NK-92 treated with Interleukin-12 subunit alpha and Interleukin-12 subunit beta, amount 100 ng/mL, for 24 hours (cell line): ENCODE data around the gene OPN1MW.
A peak's percentile ranks its signal among the peaks of the same experiment; 100 is the strongest.
"Not testable (repeated sequence)": the region's sequence is repeated elsewhere in the genome, so short reads cannot be mapped to it uniquely, and the experiment has no call there.

ENCODE experiments used
- DNase-seq: peaks from one replicate; lab custom pipeline; 2025; lab: John Stamatoyannopoulos, UW

The OPN1MW gene

DNA sequence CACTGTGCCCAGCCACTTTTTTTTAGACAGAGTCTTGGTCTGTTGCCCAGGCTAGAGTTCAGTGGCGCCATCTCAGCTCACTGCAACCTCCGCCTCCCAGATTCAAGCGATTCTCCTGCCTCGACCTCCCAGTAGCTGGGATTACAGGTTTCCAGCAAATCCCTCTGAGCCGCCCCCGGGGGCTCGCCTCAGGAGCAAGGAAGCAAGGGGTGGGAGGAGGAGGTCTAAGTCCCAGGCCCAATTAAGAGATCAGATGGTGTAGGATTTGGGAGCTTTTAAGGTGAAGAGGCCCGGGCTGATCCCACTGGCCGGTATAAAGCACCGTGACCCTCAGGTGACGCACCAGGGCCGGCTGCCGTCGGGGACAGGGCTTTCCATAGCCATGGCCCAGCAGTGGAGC, at the start of gene OPN1MW:
TSS of gene OPN1MW (plus strand) at position 301 of the 400 bp plus-strand sequence. CDS start at position 383, 82 bp downstream.
- not testable (repeated sequence) for DNase-seq

DNA sequence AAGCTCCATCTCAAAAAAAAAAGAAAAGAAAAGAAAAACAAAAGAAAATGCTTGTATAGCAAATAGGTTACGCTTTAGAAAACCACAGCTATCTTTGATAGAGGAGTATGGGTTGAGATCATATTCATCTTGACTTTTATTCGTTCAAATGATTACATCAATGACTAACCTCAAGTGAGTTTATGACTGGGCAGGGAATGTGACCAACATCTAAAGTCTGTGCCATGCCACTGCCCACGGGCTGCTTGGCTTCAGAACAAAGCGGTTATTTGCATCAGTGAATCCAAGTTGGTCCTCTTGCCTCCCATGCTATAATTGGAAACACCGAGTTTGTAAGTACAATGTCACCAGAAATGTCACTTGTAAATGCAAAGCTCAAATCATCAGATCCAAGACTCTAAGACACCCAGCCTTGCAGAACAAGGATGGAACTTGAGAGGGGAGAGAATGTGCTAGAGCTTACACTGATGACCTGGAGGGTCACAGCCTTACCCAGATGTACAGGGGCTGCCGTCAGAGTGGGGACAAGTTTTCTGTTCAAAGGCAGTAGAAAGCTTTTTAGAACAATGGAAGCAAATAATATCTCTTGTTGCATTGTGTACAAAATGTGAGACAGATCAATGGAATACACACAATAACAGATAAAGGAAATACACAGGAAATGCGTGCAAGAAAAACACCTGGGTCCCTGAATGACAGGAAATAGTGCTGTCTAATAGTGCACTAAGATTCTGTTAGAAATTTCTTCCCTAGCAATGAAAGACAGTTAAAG, 46.8 kb upstream of the OPN1MW start:
- no peak for DNase-seq

DNA sequence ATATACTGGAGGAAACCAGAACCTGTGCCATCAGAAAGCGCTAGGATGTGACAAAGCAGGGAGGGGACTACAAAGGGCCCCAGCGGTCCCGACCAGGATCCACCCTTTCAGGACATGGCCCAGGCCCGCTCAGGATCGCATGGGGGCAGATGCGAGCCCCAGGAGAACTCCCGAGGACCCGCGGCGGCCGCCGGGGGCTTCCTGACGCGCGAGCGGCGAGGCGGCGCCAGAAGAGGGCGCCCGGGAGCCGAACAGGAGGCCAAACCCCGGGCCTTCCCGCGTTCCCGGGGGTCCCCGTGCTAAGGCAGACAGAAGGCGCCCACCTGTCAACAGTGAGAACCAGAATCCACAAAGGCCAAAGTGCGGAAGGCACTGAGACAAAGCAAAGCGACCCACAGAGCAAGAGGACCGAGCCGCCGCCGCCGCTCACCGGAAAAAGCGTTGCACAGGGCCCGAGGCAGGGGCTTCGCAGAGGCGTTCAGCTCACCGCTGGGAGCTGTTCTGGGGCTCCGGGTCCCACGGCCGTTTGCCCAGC, 45.7 kb upstream of the OPN1MW start:
- peak; percentile 41 for DNase-seq

DNA sequence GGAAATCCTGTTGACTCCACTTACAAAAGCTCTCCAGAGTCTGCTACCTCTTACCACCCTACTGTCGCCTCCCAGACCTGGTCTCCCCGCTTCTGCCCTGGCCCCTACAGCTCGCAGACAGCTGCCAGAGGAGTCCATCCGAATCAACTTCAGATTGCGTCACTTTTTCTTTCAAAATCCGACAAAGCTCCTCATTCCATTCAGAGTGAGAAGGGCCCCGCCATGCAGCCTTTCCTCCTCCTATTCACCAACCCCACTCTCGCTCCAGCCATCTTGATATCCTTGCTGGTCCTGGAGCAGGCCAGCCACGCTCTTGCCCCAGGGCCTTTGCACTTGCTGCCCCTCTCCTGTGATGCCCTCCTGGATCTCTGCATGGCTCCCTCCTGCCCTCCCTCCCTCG, 43.5 kb upstream of the OPN1MW start:
- DNase-seq = no peak

DNA sequence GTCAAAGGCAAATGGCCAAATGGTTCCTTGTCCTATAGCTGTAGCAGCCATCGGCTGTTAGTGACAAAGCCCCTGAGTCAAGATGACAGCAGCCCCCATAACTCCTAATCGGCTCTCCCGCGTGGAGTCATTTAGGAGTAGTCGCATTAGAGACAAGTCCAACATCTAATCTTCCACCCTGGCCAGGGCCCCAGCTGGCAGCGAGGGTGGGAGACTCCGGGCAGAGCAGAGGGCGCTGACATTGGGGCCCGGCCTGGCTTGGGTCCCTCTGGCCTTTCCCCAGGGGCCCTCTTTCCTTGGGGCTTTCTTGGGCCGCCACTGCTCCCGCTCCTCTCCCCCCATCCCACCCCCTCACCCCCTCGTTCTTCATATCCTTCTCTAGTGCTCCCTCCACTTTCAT, 42.2 kb upstream of the OPN1MW start:
- DNase-seq = no peak

DNA sequence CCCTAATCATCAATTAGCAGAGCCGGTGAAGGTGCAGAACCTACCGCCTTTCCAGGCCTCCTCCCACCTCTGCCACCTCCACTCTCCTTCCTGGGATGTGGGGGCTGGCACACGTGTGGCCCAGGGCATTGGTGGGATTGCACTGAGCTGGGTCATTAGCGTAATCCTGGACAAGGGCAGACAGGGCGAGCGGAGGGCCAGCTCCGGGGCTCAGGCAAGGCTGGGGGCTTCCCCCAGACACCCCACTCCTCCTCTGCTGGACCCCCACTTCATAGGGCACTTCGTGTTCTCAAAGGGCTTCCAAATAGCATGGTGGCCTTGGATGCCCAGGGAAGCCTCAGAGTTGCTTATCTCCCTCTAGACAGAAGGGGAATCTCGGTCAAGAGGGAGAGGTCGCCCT, 41.7 kb upstream of the OPN1MW start:
- no peak for DNase-seq

DNA sequence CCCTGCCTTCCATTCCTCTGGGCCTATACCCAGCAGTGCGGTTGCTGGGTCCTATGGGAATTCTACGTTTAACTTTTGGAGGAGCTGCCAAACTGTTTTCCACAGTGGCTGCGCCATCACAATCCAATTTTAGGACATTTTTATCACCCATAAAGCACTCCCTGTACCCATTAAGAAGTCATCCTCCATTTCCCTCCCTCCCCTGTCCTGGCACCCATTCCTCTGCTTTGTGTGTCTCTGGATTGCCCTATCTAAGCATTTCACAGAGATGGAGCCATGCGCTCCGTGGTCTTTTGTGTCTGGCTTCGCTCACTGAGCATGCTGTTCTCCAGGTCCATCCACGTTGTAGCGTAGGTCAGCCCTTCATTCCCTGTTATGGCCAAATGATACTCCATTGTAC, 40.0 kb upstream of the OPN1MW start:
- no peak for DNase-seq

DNA sequence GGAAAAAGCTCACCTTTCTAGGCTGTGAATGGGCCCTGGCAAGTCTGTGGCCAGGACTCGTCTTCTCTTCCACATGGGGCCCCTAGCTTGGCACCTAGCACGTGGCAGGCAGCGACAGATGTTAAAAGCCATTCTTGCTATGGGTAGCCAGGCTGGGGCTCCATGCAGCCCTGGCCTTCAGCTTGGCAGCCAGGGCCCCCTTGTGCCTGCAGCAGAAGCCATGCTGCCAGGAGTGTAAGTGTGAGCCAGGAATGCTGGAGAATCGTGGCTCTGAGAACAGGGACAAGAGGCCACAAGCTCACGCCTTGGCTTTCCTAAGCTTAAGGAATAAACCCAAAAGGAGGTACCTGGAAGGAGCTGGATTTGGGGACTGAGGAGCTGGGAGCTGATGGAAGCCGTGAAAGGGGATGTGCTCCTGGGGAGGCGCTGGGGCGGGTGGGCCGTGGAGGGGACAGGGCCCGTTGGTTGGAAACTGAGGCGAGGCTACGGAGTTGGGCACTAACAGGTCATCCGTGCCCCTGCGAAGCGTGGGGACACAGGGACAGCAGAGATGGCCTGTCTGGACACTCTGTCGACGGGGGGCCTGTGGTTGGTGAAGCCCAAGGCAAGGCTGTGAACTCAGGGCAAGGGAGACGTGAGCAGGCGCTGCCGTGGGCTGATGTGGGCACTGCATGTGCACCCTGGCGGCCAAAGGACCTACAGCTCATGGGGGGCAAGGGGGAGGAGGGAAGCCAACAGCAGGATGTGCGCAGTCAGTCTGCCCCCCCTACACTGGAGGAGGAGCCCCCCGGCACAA, 39.2 kb upstream of the OPN1MW start:
- no peak for DNase-seq

DNA sequence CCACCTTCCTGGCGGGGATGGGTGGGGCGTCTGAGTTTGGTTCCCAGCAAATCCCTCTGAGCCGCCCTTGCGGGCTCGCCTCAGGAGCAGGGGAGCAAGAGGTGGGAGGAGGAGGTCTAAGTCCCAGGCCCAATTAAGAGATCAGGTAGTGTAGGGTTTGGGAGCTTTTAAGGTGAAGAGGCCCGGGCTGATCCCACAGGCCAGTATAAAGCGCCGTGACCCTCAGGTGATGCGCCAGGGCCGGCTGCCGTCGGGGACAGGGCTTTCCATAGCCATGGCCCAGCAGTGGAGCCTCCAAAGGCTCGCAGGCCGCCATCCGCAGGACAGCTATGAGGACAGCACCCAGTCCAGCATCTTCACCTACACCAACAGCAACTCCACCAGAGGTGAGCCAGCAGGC, 38.4 kb upstream of the OPN1MW start, which contains the start of gene OPN1LW:
TSS of gene OPN1LW (plus strand) at position 234 of the 400 bp plus-strand sequence. CDS start at position 275, 41 bp downstream.
- DNase-seq = not testable (repeated sequence)

DNA sequence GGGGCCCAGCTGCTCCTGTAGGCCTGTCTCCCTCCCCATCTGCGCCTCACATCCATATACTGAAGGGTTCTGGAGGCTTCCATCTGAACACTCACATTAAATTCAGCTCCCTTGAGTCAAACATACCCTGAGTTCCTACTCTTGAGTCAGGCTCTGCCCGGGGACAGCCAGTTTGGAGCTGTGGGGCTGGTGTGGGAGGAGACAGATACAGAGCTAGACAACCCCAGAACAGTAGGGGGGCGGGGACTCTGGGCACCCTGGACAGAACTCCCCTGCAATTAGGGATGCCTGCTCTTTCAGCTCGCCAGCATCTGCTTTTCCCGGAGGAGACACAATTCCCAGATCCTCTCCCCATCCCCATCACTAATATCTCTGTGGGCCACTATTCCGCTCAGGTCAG, 31.4 kb upstream of the OPN1MW start:
- DNase-seq = not testable (repeated sequence)

DNA sequence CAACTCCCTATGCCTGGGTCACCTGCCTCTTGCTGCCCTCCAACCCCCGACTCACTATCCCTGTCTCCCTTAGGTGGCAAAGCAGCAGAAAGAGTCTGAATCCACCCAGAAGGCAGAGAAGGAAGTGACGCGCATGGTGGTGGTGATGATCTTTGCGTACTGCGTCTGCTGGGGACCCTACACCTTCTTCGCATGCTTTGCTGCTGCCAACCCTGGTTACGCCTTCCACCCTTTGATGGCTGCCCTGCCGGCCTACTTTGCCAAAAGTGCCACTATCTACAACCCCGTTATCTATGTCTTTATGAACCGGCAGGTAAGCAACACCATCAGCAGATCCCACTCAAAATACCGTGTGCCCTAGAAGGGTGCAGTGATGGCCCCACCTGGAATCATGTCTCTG, 26.2 kb upstream of the OPN1MW start:
- DNase-seq = not testable (repeated sequence)

DNA sequence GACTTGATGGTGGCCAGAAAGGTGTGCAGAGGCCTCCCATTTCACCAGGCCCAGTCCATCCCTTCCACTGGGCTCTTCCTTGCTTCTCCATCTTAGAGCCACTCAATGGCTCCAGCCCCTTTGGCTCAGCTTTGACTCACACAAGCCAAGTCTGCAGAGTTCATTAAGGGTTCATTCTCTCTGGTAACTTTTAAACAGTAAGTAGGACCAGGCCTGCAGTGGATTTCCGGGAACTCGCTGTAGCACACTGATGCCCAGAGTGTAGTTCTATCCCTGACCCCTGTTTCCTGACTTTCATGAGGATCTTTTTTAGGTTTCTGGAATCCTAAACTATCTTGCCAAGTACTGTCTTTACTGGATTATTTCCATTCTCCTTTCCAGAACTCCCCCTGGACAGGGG, 25.2 kb upstream of the OPN1MW start:
- DNase-seq = not testable (repeated sequence)

DNA sequence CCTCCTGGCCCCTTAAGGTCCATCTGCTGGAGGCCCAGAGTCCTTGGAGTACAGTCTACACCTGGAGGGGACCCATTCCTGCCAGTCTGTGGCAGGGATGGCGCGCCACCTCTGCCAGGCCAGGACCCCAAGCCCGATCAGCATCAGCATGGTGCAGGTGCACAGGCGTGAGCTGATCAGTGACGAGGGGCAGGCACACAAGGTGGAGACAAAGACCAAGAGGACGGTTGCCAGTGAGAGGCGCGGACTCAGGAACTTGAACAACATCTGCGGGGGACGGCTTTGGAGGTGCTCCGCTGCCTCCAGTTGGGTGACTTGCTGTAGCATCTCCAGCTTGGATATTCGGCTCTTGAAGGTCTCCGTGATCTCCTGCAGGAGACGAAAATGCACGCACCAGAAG, 23.1 kb upstream of the OPN1MW start:
- DNase-seq = not testable (repeated sequence)

DNA sequence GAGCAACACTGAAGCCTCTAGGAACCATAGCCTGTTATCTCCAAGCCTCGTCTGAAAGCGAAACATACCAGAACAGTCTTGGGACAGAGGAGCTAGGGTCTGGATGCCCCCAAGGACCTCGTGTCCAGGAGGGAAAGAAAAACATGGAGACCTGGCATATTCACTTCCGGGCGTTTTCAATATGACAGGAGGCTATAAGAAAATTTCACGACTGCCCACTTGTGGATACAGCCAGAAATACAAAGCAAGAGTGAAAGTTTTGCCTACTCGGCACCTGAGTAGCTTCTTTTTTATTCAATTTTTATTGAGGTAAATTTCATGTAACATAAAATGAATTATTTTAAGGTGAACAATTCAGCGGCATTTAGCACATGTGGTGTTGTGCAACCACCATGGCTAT, 17.5 kb upstream of the OPN1MW start:
- not testable (repeated sequence) for DNase-seq

DNA sequence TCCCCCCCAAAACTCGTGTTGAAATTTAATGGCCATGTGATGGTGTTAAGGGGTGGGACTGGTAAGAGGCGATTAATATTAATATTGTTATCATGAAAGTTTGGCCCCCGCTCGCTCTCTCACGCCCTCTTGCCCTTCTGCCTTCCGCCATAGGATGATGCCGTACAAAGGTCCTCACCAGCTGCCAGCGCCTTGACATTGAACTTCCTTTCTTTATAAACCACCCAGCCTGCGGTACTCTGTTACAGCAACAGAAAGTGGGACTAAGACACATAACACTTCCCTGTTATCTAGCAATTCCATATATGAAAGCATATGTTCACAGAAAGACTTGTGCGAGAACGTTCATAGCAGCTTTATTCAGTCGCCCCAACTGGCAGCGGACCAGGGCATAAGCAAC, 14.0 kb upstream of the OPN1MW start:
- DNase-seq = not testable (repeated sequence)

DNA sequence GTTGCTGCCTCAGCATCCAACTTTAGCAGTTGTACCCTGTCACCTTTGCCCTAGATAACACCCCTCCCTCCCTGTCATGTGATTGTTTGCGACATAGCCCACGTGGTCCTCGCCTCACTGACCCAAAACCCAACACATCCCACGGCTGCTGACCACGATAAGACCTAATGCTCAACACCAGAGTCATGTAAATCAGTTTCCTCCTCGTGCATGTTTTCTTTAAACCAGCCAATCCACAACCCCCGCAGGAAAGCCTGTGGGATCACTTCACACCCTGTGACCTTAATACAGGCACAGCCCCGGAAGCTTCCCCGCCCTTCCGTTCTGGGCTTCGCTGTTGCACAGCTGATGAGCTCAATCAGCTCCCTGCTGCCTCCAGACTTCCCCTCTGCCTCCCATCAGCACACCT, 9.9 kb upstream of the OPN1MW start:
- not testable (repeated sequence) for DNase-seq

DNA sequence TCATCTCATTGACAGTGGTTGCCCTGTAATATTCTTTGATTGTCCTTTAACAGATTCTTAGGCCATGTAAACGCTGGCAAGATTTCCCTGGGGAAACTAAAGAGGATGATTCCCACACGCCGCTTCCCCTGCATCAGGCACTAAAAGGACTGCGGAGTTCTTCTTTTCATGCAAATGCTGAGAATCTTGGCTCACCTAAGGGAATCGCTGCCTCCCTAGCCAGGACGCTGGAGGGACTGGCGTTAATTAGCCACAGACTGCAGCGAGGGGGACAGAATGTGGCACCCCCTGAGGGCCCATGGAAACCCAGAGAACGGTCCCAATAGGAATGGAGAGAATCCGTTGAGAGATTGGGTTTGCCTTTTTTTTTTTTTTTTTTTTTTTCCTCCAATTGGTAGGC, 8.0 kb upstream of the OPN1MW start:
- not testable (repeated sequence) for DNase-seq

DNA sequence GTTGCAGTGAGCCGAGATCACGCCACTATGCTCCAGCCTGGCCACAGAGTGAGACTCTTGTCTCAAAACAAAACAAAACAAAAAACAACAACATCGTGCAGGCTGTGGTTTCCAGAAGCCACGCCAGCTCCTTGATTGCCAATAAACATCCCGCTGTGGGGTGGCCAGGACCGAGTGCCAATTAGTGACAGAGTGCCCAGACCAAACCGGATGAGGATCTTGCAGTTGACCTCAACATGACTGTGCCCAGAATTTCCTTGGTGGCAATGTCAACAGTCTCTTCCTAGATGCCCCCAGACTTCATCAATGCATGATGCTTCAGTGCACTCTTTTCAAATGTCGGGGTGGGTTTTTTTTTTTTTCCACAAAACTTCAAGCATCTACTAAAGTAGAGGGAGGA, 1.4 kb downstream of the OPN1MW start:
- DNase-seq = not testable (repeated sequence)

DNA sequence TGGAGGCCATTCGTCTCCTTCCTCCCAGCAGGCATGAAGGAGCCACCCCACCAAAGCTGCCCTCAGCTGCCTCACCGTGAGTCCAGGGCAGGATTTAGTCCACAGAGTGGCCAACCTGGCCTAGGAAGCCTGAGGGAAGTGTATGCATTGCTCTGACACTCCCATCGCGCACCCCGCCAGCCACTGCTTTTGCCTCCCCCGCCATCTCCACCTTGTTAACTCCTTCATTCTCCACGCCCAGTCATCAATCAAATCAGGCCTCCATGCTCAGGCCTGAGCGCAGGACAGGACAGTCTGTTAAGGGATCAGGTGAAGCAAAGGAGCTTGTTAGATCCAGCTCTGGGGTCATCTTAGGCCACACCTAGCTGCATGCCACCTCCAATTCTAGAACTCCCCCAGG, 10.4 kb downstream of the OPN1MW start:
- DNase-seq = not testable (repeated sequence)

DNA sequence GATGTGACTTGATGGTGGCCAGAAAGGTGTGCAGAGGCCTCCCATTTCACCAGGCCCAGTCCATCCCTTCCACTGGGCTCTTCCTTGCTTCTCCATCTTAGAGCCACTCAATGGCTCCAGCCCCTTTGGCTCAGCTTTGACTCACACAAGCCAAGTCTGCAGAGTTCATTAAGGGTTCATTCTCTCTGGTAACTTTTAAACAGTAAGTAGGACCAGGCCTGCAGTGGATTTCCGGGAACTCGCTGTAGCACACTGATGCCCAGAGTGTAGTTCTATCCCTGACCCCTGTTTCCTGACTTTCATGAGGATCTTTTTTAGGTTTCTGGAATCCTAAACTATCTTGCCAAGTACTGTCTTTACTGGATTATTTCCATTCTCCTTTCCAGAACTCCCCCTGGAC, 11.9 kb downstream of the OPN1MW start:
- not testable (repeated sequence) for DNase-seq

DNA sequence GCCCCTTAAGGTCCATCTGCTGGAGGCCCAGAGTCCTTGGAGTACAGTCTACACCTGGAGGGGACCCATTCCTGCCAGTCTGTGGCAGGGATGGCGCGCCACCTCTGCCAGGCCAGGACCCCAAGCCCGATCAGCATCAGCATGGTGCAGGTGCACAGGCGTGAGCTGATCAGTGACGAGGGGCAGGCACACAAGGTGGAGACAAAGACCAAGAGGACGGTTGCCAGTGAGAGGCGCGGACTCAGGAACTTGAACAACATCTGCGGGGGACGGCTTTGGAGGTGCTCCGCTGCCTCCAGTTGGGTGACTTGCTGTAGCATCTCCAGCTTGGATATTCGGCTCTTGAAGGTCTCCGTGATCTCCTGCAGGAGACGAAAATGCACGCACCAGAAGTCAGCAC, 14.1 kb downstream of the OPN1MW start:
- not testable (repeated sequence) for DNase-seq

DNA sequence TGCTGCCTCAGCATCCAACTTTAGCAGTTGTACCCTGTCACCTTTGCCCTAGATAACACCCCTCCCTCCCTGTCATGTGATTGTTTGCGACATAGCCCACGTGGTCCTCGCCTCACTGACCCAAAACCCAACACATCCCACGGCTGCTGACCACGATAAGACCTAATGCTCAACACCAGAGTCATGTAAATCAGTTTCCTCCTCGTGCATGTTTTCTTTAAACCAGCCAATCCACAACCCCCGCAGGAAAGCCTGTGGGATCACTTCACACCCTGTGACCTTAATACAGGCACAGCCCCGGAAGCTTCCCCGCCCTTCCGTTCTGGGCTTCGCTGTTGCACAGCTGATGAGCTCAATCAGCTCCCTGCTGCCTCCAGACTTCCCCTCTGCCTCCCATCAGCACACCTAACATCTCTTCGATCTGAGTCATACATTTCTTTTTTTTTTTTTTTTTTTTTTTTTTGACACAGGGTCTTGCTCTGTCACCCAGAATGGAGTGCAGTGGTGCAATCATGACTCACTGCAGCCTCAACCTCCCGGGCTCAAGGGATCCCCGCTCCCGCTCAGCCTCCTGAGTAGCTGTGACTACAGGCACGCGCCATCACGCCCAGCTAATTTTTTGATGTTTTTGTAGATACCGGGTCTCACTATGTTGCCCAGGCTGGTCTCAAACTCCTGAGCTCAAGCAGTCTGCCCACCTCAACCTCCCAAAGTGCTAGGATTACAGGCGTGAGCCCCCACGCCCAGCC, 27.4 kb downstream of the OPN1MW start:
- DNase-seq = not testable (repeated sequence)
